Stimulated activated CD8-positive, alpha-beta memory T cell treated with anti-CD3 and anti-CD28 coated beads, Interleukin-7, amount 100 ng/mL, for 1 hour (primary cell): Measurements from ENCODE around the gene ESPNL.

Experiments used
- DNase-seq, 2 donors: peaks; one replicate each; pipeline ENCODE4 v3.0.0-alpha.2; 2020; ENCODE audit warnings: low read depth in 2 of 2

The ESPNL gene

GRCh38 chr2:238128061-238128440, 27.9 kb downstream of the ESPNL start:
- no peak for DNase-seq

GRCh38 chr2:238128534-238129001, 28.4 kb downstream of the ESPNL start:
- DNase-seq: no peak

- DNase-seq: no peak
Measured at GRCh38 chr2:238129166-238130010, 29.2 kb downstream of the ESPNL start.

GRCh38 chr2:238130111-238130695, 30.1 kb downstream of the ESPNL start:
- no peak for DNase-seq

GRCh38 chr2:238130696-238131628, 30.8 kb downstream of the ESPNL start:
- no peak for DNase-seq

GRCh38 chr2:238131761-238132462, 31.8 kb downstream of the ESPNL start:
- DNase-seq: no peak

- DNase-seq: no peak
Measured at GRCh38 chr2:238132463-238133450, 32.6 kb downstream of the ESPNL start.

- DNase-seq: no peak
Measured at GRCh38 chr2:238133499-238134392, 33.6 kb downstream of the ESPNL start.

GRCh38 chr2:238134393-238134785, 34.2 kb downstream of the ESPNL start:
- DNase-seq: no peak

GRCh38 chr2:238135601-238136150, 35.5 kb downstream of the ESPNL start:
- DNase-seq: no peak

- no peak for DNase-seq
Measured at GRCh38 chr2:238136820-238137537, 36.8 kb downstream of the ESPNL start.

GRCh38 chr2:238137885-238138284, 37.7 kb downstream of the ESPNL start:
- no peak for DNase-seq

GRCh38 chr2:238138331-238139195, 38.4 kb downstream of the ESPNL start, which contains the start of gene KLHL30:
KLHL30 (plus strand) TSS chr2:238138668; CDS start chr2:238140755, 2,087 bp downstream.
- DNase-seq: no peak

- DNase-seq: no peak
Measured at GRCh38 chr2:238139196-238140039, 39.3 kb downstream of the ESPNL start.

- DNase-seq: no peak
Measured at GRCh38 chr2:238140040-238140439, 39.9 kb downstream of the ESPNL start.
